ENCODE data around the gene SDHA. TPM values are rescaled to one million over a fixed set of nuclear protein-coding genes. Genes with fewer than 3 reads are reported as not detected.

SDHA gene
- total RNA-seq, 4 donors from 2014 or later, result 155 to 471 (median 250) TPM

DNA sequence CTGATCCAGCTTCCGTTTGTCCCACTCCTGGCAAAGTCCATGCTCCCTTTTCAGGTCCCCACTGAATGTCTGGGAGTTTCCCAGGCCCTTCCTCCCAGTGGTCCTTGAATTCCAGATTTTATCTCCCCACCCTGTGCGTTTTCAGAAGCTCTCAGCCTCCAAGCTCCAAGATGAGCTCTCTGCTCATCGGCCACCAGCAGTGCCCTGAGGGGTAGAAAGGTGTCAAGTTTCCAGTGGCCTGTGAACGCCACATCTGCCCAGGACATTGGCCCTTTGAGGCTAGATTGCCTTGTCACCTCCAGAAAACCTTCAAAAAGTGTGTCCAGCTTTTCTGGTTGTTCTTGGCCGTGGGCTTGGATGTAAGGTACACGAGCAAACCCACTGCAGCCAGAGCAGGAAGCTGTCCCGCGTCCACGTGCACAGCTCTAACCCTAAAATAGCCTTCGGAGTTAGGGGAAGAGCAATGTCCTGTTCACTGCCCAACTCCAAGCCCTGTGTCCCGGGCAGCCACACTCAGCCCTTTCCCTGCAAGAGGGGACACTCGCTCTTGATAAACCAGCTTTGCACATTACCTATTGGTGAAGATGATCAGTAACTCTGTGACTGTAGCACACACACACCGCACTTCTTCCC is 37.7 kb upstream of the SDHA start:
- H3K9me3 ChIP-seq, result no peaks in the 10 kb centered on the region
- no peaks in the 10 kb centered on the region for H3K4me1 ChIP-seq
- no peak overlapping the region for H3K27ac ChIP-seq
- in situ Hi-C loops (cut with MboI; ENCODE audit: low pct_ligation_motif_present in 1 of 4, low pct_unique_long_range_greater_than_20kb in 1 of 4, low sequenced_read_pairs in 3 of 4) (no loop called here), intact Hi-C loops (cut with DNase I; ENCODE audit: low total_unique reads) (no loop called here)
- TF ChIP-seq POLR2AphosphoS5 (IDR thresholded peaks at IDR 0.05) (no peak), POLR2A (IDR thresholded peaks at IDR 0.05) (no peak), EP300 (IDR thresholded peaks at IDR 0.05; ENCODE audit: low read depth) (no peak)
- TF ChIP-seq, protein P1, sequence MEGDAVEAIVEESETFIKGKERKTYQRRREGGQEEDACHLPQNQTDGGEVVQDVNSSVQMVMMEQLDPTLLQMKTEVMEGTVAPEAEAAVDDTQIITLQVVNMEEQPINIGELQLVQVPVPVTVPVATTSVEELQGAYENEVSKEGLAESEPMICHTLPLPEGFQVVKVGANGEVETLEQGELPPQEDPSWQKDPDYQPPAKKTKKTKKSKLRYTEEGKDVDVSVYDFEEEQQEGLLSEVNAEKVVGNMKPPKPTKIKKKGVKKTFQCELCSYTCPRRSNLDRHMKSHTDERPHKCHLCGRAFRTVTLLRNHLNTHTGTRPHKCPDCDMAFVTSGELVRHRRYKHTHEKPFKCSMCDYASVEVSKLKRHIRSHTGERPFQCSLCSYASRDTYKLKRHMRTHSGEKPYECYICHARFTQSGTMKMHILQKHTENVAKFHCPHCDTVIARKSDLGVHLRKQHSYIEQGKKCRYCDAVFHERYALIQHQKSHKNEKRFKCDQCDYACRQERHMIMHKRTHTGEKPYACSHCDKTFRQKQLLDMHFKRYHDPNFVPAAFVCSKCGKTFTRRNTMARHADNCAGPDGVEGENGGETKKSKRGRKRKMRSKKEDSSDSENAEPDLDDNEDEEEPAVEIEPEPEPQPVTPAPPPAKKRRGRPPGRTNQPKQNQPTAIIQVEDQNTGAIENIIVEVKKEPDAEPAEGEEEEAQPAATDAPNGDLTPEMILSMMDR (IDR thresholded peaks at IDR 0.05), result no peak
- H3K4me3 ChIP-seq, result no peak overlapping the region
- no peaks in the 10 kb centered on the region for H3K27me3 ChIP-seq
- no peak for DNase-seq
- WGBS, 2 donors (ENCODE audit: low coverage in 1 of 2), result 85 to 100% methylated on average over 3 to 13 of the region's 13 CpGs
- H3K36me3 ChIP-seq, result no peaks in the 10 kb centered on the region

DNA sequence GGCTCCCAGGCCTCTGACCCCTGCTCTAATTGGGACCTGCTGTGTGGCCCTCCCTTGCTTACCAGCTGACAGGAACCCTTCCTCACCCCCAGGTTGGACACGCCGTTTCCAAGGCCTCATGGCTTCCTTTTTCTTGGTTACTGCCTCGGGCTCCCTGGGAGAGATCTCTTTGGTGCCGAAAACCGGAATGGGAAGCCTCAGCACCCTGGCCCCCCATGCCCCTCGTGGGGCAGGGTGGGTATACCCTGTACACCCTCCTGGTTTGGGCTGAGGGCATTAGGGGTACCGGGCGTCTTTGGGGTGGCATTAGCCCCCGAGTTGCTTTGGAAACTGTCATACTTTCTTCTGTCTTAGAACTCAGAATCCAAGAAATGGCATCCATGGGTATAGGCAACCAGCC is 37.0 kb upstream of the SDHA start:
- TF ChIP-seq, protein P1 (IDR thresholded peaks at IDR 0.05), result no peak
- TF ChIP-seq POLR2A (IDR thresholded peaks at IDR 0.05) (no peak), EP300 (IDR thresholded peaks at IDR 0.05; ENCODE audit: low read depth) (no peak), POLR2AphosphoS5 (IDR thresholded peaks at IDR 0.05) (no peak)
- H3K27me3 ChIP-seq, result no peaks in the 10 kb centered on the region
- no peak overlapping the region for H3K27ac ChIP-seq
- DNase-seq, result no peak
- WGBS, 2 donors (ENCODE audit: low coverage in 1 of 2), result 80 to 86% methylated on average over 1 to 9 of the region's 9 CpGs
- H3K36me3 ChIP-seq, result no peaks in the 10 kb centered on the region
- H3K4me1 ChIP-seq, result no peaks in the 10 kb centered on the region
- no peaks in the 10 kb centered on the region for H3K9me3 ChIP-seq
- intact Hi-C loops (cut with DNase I; ENCODE audit: low total_unique reads), result no loop called here
- no peak overlapping the region for H3K4me3 ChIP-seq
- in situ Hi-C loops (cut with MboI; ENCODE audit: low pct_ligation_motif_present in 1 of 4, low pct_unique_long_range_greater_than_20kb in 1 of 4, low sequenced_read_pairs in 3 of 4), result no loop called here

DNA sequence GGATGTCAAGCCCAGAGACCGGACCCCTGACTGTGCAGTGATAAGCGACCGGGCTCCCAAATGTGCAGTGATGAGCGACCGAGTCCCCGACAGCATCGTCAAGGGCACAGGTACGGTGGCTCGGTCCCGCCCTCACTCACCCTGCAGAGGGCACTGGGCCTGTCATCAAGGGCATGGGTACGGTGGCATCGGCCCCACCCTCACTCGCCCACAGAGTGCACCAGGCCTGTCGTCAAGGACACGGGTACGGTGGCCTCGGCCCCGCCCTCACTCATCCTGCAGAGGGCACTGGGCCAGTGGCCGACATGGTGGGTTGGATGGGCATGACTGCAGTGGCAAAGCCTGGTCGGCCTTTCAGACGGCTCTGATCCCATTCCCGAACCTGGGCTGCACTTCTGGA is 36.6 kb upstream of the SDHA start:
- TF ChIP-seq EP300 (IDR thresholded peaks at IDR 0.05; ENCODE audit: low read depth), result no peak
- TF ChIP-seq POLR2A (IDR thresholded peaks at IDR 0.05), result no peak
- TF ChIP-seq POLR2AphosphoS5 (IDR thresholded peaks at IDR 0.05), result no peak
- intact Hi-C loops (cut with DNase I; ENCODE audit: low total_unique reads), result no loop called here
- H3K4me3 ChIP-seq, result no peak overlapping the region

DNA sequence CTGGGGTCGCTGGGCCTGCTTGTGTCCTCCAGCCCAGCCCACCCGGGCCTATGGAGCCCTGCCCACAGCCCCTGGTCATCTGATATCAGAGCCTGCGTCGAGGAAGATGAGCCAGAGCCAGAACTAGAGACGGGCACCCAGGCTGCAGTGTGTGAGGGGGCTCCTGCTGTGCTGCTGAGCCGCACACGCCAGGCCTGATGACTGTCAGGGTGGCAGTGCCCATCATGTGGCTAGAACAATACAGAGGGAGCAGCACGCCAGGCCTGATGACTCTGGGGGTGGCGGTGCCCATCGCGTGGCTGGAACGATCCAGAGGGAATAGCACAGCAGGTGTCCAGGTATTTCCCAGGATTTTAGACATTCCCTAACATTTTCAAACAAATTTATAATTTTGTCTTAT is 36.0 kb upstream of the SDHA start:
- no peaks in the 10 kb centered on the region for H3K4me1 ChIP-seq
- H3K27me3 ChIP-seq, result no peaks in the 10 kb centered on the region
- intact Hi-C loops (cut with DNase I; ENCODE audit: low total_unique reads) (no loop called here), in situ Hi-C loops (cut with MboI; ENCODE audit: low pct_ligation_motif_present in 1 of 4, low pct_unique_long_range_greater_than_20kb in 1 of 4, low sequenced_read_pairs in 3 of 4) (no loop called here)
- no peak for DNase-seq
- no peak overlapping the region for H3K27ac ChIP-seq
- H3K36me3 ChIP-seq, result no peaks in the 10 kb centered on the region
- 90 to 100% methylated on average over 1 to 11 of the region's 12 CpGs for WGBS, 2 donors (ENCODE audit: low coverage in 1 of 2)
- H3K4me3 ChIP-seq, result no peak overlapping the region
- no peaks in the 10 kb centered on the region for H3K9me3 ChIP-seq
- TF ChIP-seq EP300 (IDR thresholded peaks at IDR 0.05; ENCODE audit: low read depth) (no peak), POLR2AphosphoS5 (IDR thresholded peaks at IDR 0.05) (no peak), POLR2A (IDR thresholded peaks at IDR 0.05) (no peak)
- TF ChIP-seq, protein P1 (IDR thresholded peaks at IDR 0.05), result no peak

More for the DNA sequence above, 36.6 kb upstream of the SDHA start:
- Histone ChIP-seq H3K9me3 (no peaks in the 10 kb centered on the region), H3K4me1 (no peaks in the 10 kb centered on the region), H3K27ac (no peak overlapping the region), H3K27me3 (no peaks in the 10 kb centered on the region), H3K36me3 (no peaks in the 10 kb centered on the region)
- no peak for DNase-seq
- in situ Hi-C loops (cut with MboI; ENCODE audit: low pct_ligation_motif_present in 1 of 4, low pct_unique_long_range_greater_than_20kb in 1 of 4, low sequenced_read_pairs in 3 of 4), result no loop called here
- 86% methylated on average over 22 of the region's 22 CpGs; no CpG with 5 or more reads in 1 of the 2 donors for WGBS, 2 donors (ENCODE audit: low coverage in 1 of 2)

DNA sequence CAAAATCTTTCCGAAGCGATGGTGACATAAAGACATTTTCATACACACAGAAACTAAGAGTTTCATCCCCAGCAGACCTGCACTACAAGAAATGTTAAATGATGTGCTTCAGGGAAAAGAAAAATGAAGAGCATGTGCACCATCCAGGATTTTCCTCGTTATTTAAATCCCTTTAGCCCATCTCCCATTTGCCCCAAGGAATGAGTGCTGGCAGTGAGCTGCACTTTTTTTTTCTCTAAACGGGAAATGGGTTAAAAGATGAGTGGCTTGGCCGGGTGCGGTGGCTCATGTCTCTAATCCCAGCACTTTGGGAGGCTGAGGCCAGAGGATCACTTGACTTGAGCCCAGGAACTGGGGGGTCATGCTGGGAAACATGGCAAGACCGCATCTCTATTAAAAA is 33.6 kb upstream of the SDHA start:
- Histone ChIP-seq H3K27ac (no peak overlapping the region), H3K4me1 (peaks cover 4 to 10% (median 8%) of the 10 kb centered on the region in 4 donors), H3K36me3 (no peaks in the 10 kb centered on the region), H3K27me3 (no peaks in the 10 kb centered on the region), H3K4me3 (no peak overlapping the region), H3K9me3 (no peaks in the 10 kb centered on the region)
- WGBS, 2 donors (ENCODE audit: low coverage in 1 of 2), result 71 to 77% methylated on average over 6 to 7 of the region's 7 CpGs
- no peak for DNase-seq
- intact Hi-C loops (cut with DNase I; ENCODE audit: low total_unique reads), result no loop called here
- TF ChIP-seq, protein P1 (IDR thresholded peaks at IDR 0.05), result no peak
- no peak for TF ChIP-seq POLR2AphosphoS5 (IDR thresholded peaks at IDR 0.05)
- TF ChIP-seq POLR2A (IDR thresholded peaks at IDR 0.05), result no peak
- TF ChIP-seq EP300 (IDR thresholded peaks at IDR 0.05; ENCODE audit: low read depth), result no peak
- in situ Hi-C loops (cut with MboI; ENCODE audit: low pct_ligation_motif_present in 1 of 4, low pct_unique_long_range_greater_than_20kb in 1 of 4, low sequenced_read_pairs in 3 of 4), result no loop called here
